Purkinje cell (primary cell): ENCODE data around the gene LCE3D. TPM values are rescaled to one million over a fixed set of nuclear protein-coding genes. Genes with fewer than 3 reads are reported as not detected.

Experiments
- polyA plus RNA-seq: library from polyadenylated mRNA; unstranded; fragments of >200 nt; fragmentation: Nextera tagmentation; gene quantifications from 2 replicates; pipeline ENCODE4 v1.2.1, GENCODE V29; 2014

Gene LCE3D, protein sequence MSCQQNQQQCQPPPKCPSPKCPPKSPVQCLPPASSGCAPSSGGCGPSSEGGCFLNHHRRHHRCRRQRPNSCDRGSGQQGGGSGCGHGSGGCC
- not detected in 2 replicates for polyA plus RNA-seq

DNA sequence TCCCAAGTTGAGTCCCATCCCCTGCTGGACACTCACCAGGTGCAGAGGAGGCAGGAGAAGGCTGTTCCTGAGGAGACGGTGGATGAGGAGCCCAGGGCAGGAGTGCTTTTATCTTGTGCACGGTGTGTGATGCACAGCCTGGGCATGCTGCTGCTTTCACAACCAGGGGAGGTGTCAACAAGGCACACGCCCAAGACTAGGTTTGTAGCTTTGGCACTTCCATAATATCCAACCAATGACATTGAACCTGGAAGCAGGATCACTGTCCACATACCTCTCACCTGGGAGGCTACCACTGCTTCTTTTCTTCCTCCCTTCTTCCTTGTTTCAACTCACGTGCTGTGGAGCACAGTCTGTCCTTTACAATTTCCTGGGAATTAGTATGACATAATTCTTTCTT is at the start of gene LCE3D:
Gene LCE3D, minus strand, starts transcription at position 84 of the 400 bp plus-strand sequence. CDS start 580 bp downstream, outside the sequence.

GRCh38 chr1:152622803-152623202 is 42.5 kb upstream of the LCE3D start, which contains the start of gene LCE3A:
Gene LCE3A, minus strand, starts transcription at chr1:152623103. Its CDS starts 0 bp downstream, at chr1:152623103.

GRCh38 chr1:152613511-152613910 is 33.2 kb upstream of the LCE3D start, which contains the start of gene LCE3B:
Gene LCE3B, plus strand, starts transcription at chr1:152613811. Its CDS starts 0 bp downstream, at chr1:152613811.

GRCh38 chr1:152599934-152600333 is 19.6 kb upstream of the LCE3D start, which contains the start of gene LCE3C:
Gene LCE3C, plus strand, starts transcription at chr1:152600234. Its CDS starts 498 bp downstream, at chr1:152600732.

DNA sequence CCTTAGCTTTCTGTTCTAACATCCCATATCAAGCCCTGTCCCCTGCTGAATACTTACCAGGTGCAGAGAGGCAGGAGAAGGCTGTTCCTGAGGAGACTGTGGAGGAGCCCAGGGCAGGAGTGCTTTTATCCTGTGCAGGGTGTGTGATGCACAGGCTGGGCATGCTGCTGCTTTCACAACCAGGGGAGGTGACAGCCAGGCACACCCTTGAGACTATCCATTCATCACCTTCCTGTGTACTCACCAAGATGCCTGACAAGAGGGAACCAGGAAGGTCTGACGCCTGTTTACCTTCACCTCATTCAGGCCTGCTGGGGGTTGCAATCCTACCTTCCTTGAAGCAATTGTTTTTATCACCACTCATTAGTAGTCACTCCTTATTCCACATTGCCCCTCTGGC is 13.6 kb downstream of the LCE3D start, which contains the start of gene LCE3E:
Gene LCE3E, minus strand, starts transcription at position 100 of the 400 bp plus-strand sequence. CDS start 572 bp downstream, outside the sequence.

Other genes starting within 250 kb of the LCE3D start
- gene FLG2, start 220.5 kb downstream of the LCE3D start, polyA plus RNA-seq = not detected in 2 replicates
- not detected in 2 replicates for gene CRNN, start 166.3 kb downstream of the LCE3D start, polyA plus RNA-seq
- not detected in 2 replicates for gene LCE5A, start 69.7 kb downstream of the LCE3D start, polyA plus RNA-seq
- not detected in 2 replicates for gene CRCT1, start 66.0 kb downstream of the LCE3D start, polyA plus RNA-seq
- not detected in 2 replicates for gene LCE3E, start 13.7 kb downstream of the LCE3D start, polyA plus RNA-seq
- not detected in 2 replicates for gene LCE3C, start 19.7 kb upstream of the LCE3D start, polyA plus RNA-seq
- not detected in 2 replicates for gene LCE3B, start 33.3 kb upstream of the LCE3D start, polyA plus RNA-seq
- gene LCE3A, start 42.6 kb upstream of the LCE3D start, polyA plus RNA-seq = not detected in 2 replicates
- not detected in 2 replicates for gene LCE2D, start 82.9 kb upstream of the LCE3D start, polyA plus RNA-seq
- gene LCE2C, start 94.8 kb upstream of the LCE3D start, polyA plus RNA-seq = not detected in 2 replicates
- not detected in 2 replicates for gene LCE2B, start 105.6 kb upstream of the LCE3D start, polyA plus RNA-seq
- gene LCE2A, start 117.8 kb upstream of the LCE3D start, polyA plus RNA-seq = not detected in 2 replicates
- not detected in 2 replicates for gene LCE4A, start 127.6 kb upstream of the LCE3D start, polyA plus RNA-seq
- not detected in 2 replicates for gene KPRP, start 177.5 kb upstream of the LCE3D start, polyA plus RNA-seq
- not detected in 2 replicates for gene LCE1F, start 194.6 kb upstream of the LCE3D start, polyA plus RNA-seq
- not detected in 2 replicates for gene LCE1E, start 205.7 kb upstream of the LCE3D start, polyA plus RNA-seq
- gene LCE1D, start 216.2 kb upstream of the LCE3D start, polyA plus RNA-seq = not detected in 2 replicates
- not detected in 2 replicates for gene LCE1C, start 226.1 kb upstream of the LCE3D start, polyA plus RNA-seq
- not detected in 2 replicates for gene LCE1B, start 231.5 kb upstream of the LCE3D start, polyA plus RNA-seq
- gene LCE1A, start 247.0 kb upstream of the LCE3D start, polyA plus RNA-seq = not detected in 2 replicates